ENCODE results near the gene MAD2L1BP.
"Not testable (repeated sequence)": the region's sequence is repeated elsewhere in the genome, so short reads cannot be mapped to it uniquely, and the experiment has no call there.

The MAD2L1BP gene

GRCh38 chr6:43635387-43636307 is at the start of gene MAD2L1BP:
Gene MAD2L1BP (plus strand): TSS chr6:43635840. CDS start chr6:43635876, 36 bp downstream.
- DNase-seq, result peak; percentile 74

GRCh38 chr6:43588194-43588593 is 47.4 kb upstream of the MAD2L1BP start:
- no peak for DNase-seq

- not testable (repeated sequence) for DNase-seq
These were observed 46.1 kb upstream of the MAD2L1BP start for GRCh38 chr6:43589564-43589963.

- DNase-seq, result no peak
These were observed 41.7 kb upstream of the MAD2L1BP start for GRCh38 chr6:43593938-43594337.

- no peak for DNase-seq
These were observed 35.0 kb upstream of the MAD2L1BP start for GRCh38 chr6:43600595-43600994.

- peak; percentile 65 for DNase-seq
These were observed 31.5 kb upstream of the MAD2L1BP start for GRCh38 chr6:43604174-43604573.

- no peak for DNase-seq
These were observed 29.6 kb upstream of the MAD2L1BP start for GRCh38 chr6:43606019-43606418.

GRCh38 chr6:43608310-43608763 is 27.3 kb upstream of the MAD2L1BP start:
- peak; percentile 40 for DNase-seq

GRCh38 chr6:43608807-43609206 is 26.8 kb upstream of the MAD2L1BP start:
- no peak for DNase-seq

- DNase-seq, result no peak
These were observed 26.2 kb upstream of the MAD2L1BP start for GRCh38 chr6:43609402-43609801.

GRCh38 chr6:43610431-43610830 is 25.2 kb upstream of the MAD2L1BP start:
- DNase-seq, result no peak

GRCh38 chr6:43613721-43614395 is 21.8 kb upstream of the MAD2L1BP start:
- DNase-seq, result no peak

GRCh38 chr6:43614396-43614730 is 21.3 kb upstream of the MAD2L1BP start:
- no peak for DNase-seq

GRCh38 chr6:43616725-43617472 is 18.7 kb upstream of the MAD2L1BP start:
- DNase-seq, result no peak

- DNase-seq, result no peak
These were observed 14.4 kb upstream of the MAD2L1BP start for GRCh38 chr6:43621078-43621835.

GRCh38 chr6:43621836-43622180 is 13.8 kb upstream of the MAD2L1BP start:
- DNase-seq, result no peak

- DNase-seq, result no peak
These were observed 13.1 kb upstream of the MAD2L1BP start for GRCh38 chr6:43622541-43622940.

GRCh38 chr6:43623880-43624785 is 11.5 kb upstream of the MAD2L1BP start:
- no peak for DNase-seq

GRCh38 chr6:43624786-43625288 is 10.8 kb upstream of the MAD2L1BP start:
- no peak for DNase-seq

- no peak for DNase-seq
These were observed 10.1 kb upstream of the MAD2L1BP start for GRCh38 chr6:43625393-43625992.

Measured in NCI-H226 (cell line).